GM12892 (cell line): ENCODE measurements around the gene NRSN2. TPM values are rescaled to one million over a fixed set of nuclear protein-coding genes. Genes with fewer than 3 reads are reported as not detected.

Experiments
- DNase-seq: peaks from one replicate; pipeline ENCODE4 v3.0.0; 2011; ENCODE audit not compliant: insufficient read length
- FAIRE-seq: peaks from 2 replicates; lab custom pipeline; 2011; peaks lifted over from hg19 to GRCh38; lab: Jason Lieb, UNC
- POLR2A ChIP-seq: IDR thresholded peaks from 2 replicates; pipeline ENCODE4 v1.6.1; 2011; ENCODE audit warnings: low read depth, low read length, control low read depth
- POLR2AphosphoS5 ChIP-seq: IDR thresholded peaks from 2 replicates; pipeline ENCODE4 v1.6.1; 2011; ENCODE audit warnings: low read depth, low read length, control low read depth
- TAF1 ChIP-seq: IDR thresholded peaks from 2 replicates; pipeline ENCODE4 v1.6.1; 2011; ENCODE audit warnings: low read depth, mild to moderate bottlenecking, control low read depth, low read length, borderline replicate concordance
- polyA plus RNA-seq: library from polyadenylated mRNA; unstranded; fragments of >200 nt; gene quantifications from one replicate; pipeline ENCODE4 v1.2.1, GENCODE V29; 2012; ENCODE audit warnings: missing spikeins, inconsistent platforms; ENCODE audit not compliant: missing spikeins

NRSN2 gene, protein sequence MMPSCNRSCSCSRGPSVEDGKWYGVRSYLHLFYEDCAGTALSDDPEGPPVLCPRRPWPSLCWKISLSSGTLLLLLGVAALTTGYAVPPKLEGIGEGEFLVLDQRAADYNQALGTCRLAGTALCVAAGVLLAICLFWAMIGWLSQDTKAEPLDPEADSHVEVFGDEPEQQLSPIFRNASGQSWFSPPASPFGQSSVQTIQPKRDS
- 7.4 TPM for polyA plus RNA-seq

- TF ChIP-seq POLR2AphosphoS5 (no peak), POLR2A (peak; percentile 46; the same call in 1 of the 2 replicates)
- DNase-seq, result peak; percentile 84
Observed at GRCh38 chr20:346640-347316, at the start of gene NRSN2. Gene NRSN2, plus strand, starts transcription at chr20:347111. Its CDS starts 2,533 bp downstream, at chr20:349644.

GRCh38 chr20:297925-298775 is 48.8 kb upstream of the NRSN2 start:
- FAIRE-seq, result peak; percentile 89
- TF ChIP-seq POLR2A, result peak; percentile 61
- TF ChIP-seq TAF1, result 0 out of 2 replicates have a peak, but pooled peaks have one; percentile 50
- TF ChIP-seq POLR2AphosphoS5, result peak; percentile 61
- no peak for DNase-seq

More at GRCh38 chr20:346640-347316, at the start of gene NRSN2:
- peak; percentile 70 for FAIRE-seq

GRCh38 chr20:298776-299391 is 48.0 kb upstream of the NRSN2 start:
- no peak for TF ChIP-seq POLR2A
- no peak for TF ChIP-seq POLR2AphosphoS5
- no peak for TF ChIP-seq TAF1
- FAIRE-seq, result no peak
- no peak for DNase-seq

DNA sequence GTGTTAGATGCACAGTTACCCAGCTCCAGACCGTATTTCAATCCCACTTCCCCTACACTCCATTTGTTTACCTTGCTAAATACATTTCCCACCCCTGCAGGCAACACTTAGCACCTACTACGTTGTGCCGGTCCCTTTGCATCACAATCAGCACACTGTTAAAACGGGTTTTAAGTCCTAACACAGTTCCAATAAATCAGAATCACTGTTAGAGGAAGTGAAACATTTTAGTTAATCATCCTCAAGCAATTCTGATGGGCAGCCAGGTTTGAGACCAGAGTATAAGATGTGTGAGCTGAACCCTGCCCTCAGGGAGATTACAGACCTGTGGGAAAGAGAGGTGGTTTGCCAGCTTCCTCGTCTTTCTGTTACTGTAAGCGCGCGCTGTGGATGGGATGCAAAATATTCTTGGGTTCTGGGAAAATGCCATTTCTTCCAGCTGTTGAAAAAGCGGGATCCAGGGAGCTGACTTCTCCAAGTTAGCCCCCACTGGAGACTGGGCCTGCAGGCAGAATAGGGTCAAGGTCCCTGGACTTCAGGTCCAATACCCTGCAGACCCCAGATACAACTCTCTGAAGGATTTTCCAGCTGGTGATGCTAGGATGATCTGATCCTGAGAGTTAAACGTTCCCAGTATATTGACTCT is 46.4 kb upstream of the NRSN2 start:
- no peak for DNase-seq
- FAIRE-seq, result no peak
- TF ChIP-seq POLR2AphosphoS5 (no peak), POLR2A (0 out of 2 replicates have a peak, but pooled peaks have one; percentile 11), TAF1 (no peak)

- TF ChIP-seq POLR2A (no peak), POLR2AphosphoS5 (no peak), TAF1 (no peak)
- no peak for FAIRE-seq
- DNase-seq, result no peak
Observed at GRCh38 chr20:301886-302848, 44.7 kb upstream of the NRSN2 start.

- no peak for FAIRE-seq
- TF ChIP-seq POLR2AphosphoS5 (no peak), TAF1 (no peak)
- DNase-seq, result no peak
Observed at GRCh38 chr20:305745-306144, 41.2 kb upstream of the NRSN2 start.

- no peak for FAIRE-seq
Observed at GRCh38 chr20:308427-309038, 38.4 kb upstream of the NRSN2 start.

DNA sequence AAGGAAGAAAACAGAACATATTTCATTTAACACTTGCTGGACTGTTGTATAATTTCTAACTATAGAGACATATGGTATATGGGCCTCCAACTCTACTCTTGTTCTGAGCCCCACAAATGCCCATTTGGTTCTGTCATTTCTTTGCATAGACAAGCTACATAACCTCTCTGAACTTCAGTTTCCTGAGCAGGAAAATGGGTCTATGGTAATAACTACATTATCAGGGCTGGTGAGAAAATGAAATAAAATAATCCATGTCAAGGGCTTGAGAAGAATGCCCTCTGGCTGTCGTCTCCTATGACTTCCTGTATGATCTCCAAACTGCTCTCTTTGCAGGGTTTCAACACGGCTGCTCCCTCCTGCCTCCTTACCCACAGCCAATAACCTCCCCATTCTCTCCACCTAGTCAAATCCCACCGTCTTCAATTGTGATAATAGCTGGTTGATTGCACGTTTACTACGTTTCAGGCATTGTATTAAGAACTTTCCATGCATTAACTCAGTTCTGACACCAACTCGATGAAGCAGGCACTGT is 37.5 kb upstream of the NRSN2 start:
- TF ChIP-seq POLR2A, result no peak
- FAIRE-seq, result peak; percentile 73
- DNase-seq, result no peak

More at GRCh38 chr20:308427-309038, 38.4 kb upstream of the NRSN2 start:
- no peak for TF ChIP-seq POLR2A
- TF ChIP-seq POLR2AphosphoS5, result no peak
- TF ChIP-seq TAF1, result no peak
- no peak for DNase-seq

- FAIRE-seq (peak; percentile 89), DNase-seq (peak; percentile 95)
- TF ChIP-seq TAF1 (no peak), POLR2AphosphoS5 (no peak), POLR2A (no peak)
Observed at GRCh38 chr20:309841-310644, 36.9 kb upstream of the NRSN2 start.
